AG09319 (cell line): ENCODE results near the gene MVB12B.

Experiments used
- DNase-seq: peaks from one replicate; pipeline ENCODE4 v3.0.0-alpha.2; 2010; ENCODE audit warnings: low read depth; ENCODE audit errors: extremely low read depth
- CTCF ChIP-seq: IDR thresholded peaks from 2 replicates; pipeline ENCODE4 v1.5.1; 2011; ENCODE audit warnings: low read depth, mild to moderate bottlenecking, inconsistent platforms, low read length, moderate library complexity

The MVB12B gene

GRCh38 chr9:126508928-126509327 lies 182.3 kb downstream of the MVB12B start:
- TF ChIP-seq CTCF = no peak
- DNase-seq = no peak

- no peak for TF ChIP-seq CTCF
- no peak for DNase-seq
These were observed 183.1 kb downstream of the MVB12B start for GRCh38 chr9:126509718-126510117.

- no peak for TF ChIP-seq CTCF
- DNase-seq = no peak
These were observed 183.9 kb downstream of the MVB12B start for GRCh38 chr9:126510564-126510963.

- TF ChIP-seq CTCF = no peak
- DNase-seq = no peak
These were observed 184.8 kb downstream of the MVB12B start for GRCh38 chr9:126511411-126511810.

- TF ChIP-seq CTCF = no peak
- DNase-seq = no peak
These were observed 186.8 kb downstream of the MVB12B start for GRCh38 chr9:126513159-126514036.

- peak; percentile 27 for TF ChIP-seq CTCF
- no peak for DNase-seq
These were observed 187.6 kb downstream of the MVB12B start for GRCh38 chr9:126514037-126514821.
